HCT116 (cell line): Measurements from ENCODE around the gene WSCD1. TPM values are rescaled to one million over a fixed set of nuclear protein-coding genes. Genes with fewer than 3 reads are reported as not detected.

Source experiments
- ATAC-seq: fragments of 200-7000 bp; cut with Tn5 transposase; 2 replicates; pipeline ENCODE4 v1.9.1; 2020; ENCODE audit warnings: mild to moderate bottlenecking, moderate library complexity
- BruUV-seq: library from RNA; stranded (reverse); fragments of 400-500 nt; replicated peaks from 2 replicates; lab custom pipeline; 2021; lab: Mats Ljungman, UMichigan
- CTCF ChIA-PET: fragments of 300-600 bp; sonication (Branson Sonifier 250); formaldehyde crosslinking; loops from one replicate; lab custom pipeline; 2021; ENCODE audit warnings: antibody characterized with exemption; lab: Charles Lee
- POLR2A ChIA-PET: fragments of 300-600, 350-600 bp; sonication (Branson Sonifier 250); formaldehyde crosslinking; loops from one replicate; lab custom pipeline; 2021; ENCODE audit warnings: antibody characterized with exemption; lab: Charles Lee
- RAD21 ChIA-PET, 2 experiments: fragments of 300-600 bp; sonication (Branson Sonifier 250); formaldehyde crosslinking; loops; one replicate each; lab custom pipeline; 2023; ENCODE audit warnings: low total read pairs in 2 of 2; ENCODE audit not compliant: uncharacterized antibody in 2 of 2, unreplicated experiment in 2 of 2, low non-redundant PET in 1 of 2; lab: Charles Lee
- DNase-seq: peaks from one replicate; pipeline ENCODE4 v3.0.0-alpha.2; 2010; ENCODE audit warnings: low read depth, low spot score
- H2AFZ ChIP-seq: fragments of 200-600 bp; shearing (Covaris generic), sonication (generic); 2 replicates; pipeline ENCODE4 v1.6.1; 2017; ENCODE audit warnings: low read depth, mixed run types, mixed read lengths, antibody characterized with exemption, low read length; ENCODE audit not compliant: poor library complexity, severe bottlenecking
- H3K27ac ChIP-seq: 2 replicates; pipeline ENCODE4 v1.5.1; 2012; ENCODE audit warnings: low read depth, low read length
- H3K27me3 ChIP-seq: fragments of 200-600 bp; sonication (generic); 2 replicates; pipeline ENCODE4 v1.6.1; 2016; ENCODE audit warnings: mixed run types, low read length, mixed read lengths; ENCODE audit not compliant: insufficient read depth
- H3K36me3 ChIP-seq, 2 experiments: fragments of 200-500 bp in 1 of 2; fragments of 200-600 bp in 1 of 2; sonication (Bioruptor generic) in 1 of 2; sonication (generic) in 1 of 2; 2 replicates each; pipeline versions ENCODE4 v1.5.1 to v1.6.1; 2014 to 2016; ENCODE audit warnings: low read length in 2 of 2, inconsistent platforms in 1 of 2, mixed read lengths in 1 of 2, mixed run types in 1 of 2; ENCODE audit not compliant: insufficient read depth in 2 of 2, control insufficient read depth in 1 of 2
- H3K4me1 ChIP-seq, 2 experiments: fragments of 200-600 bp in 1 of 2; sonication (generic) in 1 of 2; 2 replicates each; pipeline versions ENCODE4 v1.5.1 to v1.6.1; 2012 to 2017; ENCODE audit warnings: low read length in 2 of 2, inconsistent platforms in 1 of 2, mild to moderate bottlenecking in 1 of 2, mixed read lengths in 1 of 2, mixed run types in 1 of 2, moderate library complexity in 1 of 2; ENCODE audit not compliant: insufficient read depth in 2 of 2, control insufficient read depth in 1 of 2
- H3K4me2 ChIP-seq: fragments of 200-600 bp; sonication (generic); 2 replicates; pipeline ENCODE4 v1.6.1; 2017; ENCODE audit warnings: mixed run types, low read length, mixed read lengths
- H3K4me3 ChIP-seq, 2 experiments: fragments of 200-600 bp in 1 of 2; sonication (generic) in 1 of 2; replicated peaks in 1 of 2; 2 replicates each; pipeline ENCODE4 v1.5.1; 2011 to 2016; ENCODE audit warnings: low read length in 2 of 2, control low read depth in 1 of 2, low read depth in 1 of 2, mild to moderate bottlenecking in 1 of 2, mixed read lengths in 1 of 2, mixed run types in 1 of 2
- H3K79me2 ChIP-seq: fragments of 200-600 bp; sonication (generic); 2 replicates; pipeline ENCODE4 v1.6.1; 2017; ENCODE audit warnings: mild to moderate bottlenecking, mixed run types, low read length, moderate library complexity, mixed read lengths; ENCODE audit not compliant: insufficient read depth
- H3K9ac ChIP-seq: fragments of 200-600 bp; sonication (generic); 2 replicates; pipeline ENCODE4 v1.6.1; 2016; ENCODE audit warnings: low read length, mixed read lengths
- H3K9me2 ChIP-seq: fragments of 200-600 bp; sonication (generic), shearing (Covaris generic); 2 replicates; pipeline ENCODE4 v1.6.1; 2017; ENCODE audit warnings: mixed run types, mild to moderate bottlenecking, moderate library complexity; ENCODE audit not compliant: insufficient read depth
- H3K9me3 ChIP-seq, 2 experiments: fragments of 200-500 bp in 1 of 2; fragments of 200-600 bp in 1 of 2; sonication (Bioruptor generic) in 1 of 2; sonication (generic) in 1 of 2; 2 replicates each; pipeline ENCODE4 v1.6.1; 2014 to 2017; ENCODE audit warnings: low read length in 2 of 2, mixed read lengths in 2 of 2, inconsistent platforms in 1 of 2, low read depth in 1 of 2, mild to moderate bottlenecking in 1 of 2, mixed run types in 1 of 2, moderate library complexity in 1 of 2; ENCODE audit not compliant: control insufficient read depth in 1 of 2, insufficient read depth in 1 of 2
- H4K20me1 ChIP-seq: fragments of 200-600 bp; sonication (generic), shearing (Covaris generic); 2 replicates; pipeline ENCODE4 v1.6.1; 2017; ENCODE audit warnings: mixed run types, mild to moderate bottlenecking, moderate library complexity; ENCODE audit not compliant: insufficient read depth
- ATF3 ChIP-seq: IDR thresholded peaks from 2 replicates; pipeline ENCODE4 v1.6.1; 2012
- EZH2 ChIP-seq: fragments of 200-600 bp; sonication (generic); IDR thresholded peaks from 2 replicates; pipeline ENCODE4 v1.6.1; 2017; ENCODE audit warnings: antibody characterized with exemption, mixed run types
- FOSL1 ChIP-seq: IDR thresholded peaks from 2 replicates; pipeline ENCODE4 v1.6.1; 2012; ENCODE audit warnings: low read depth
- POLR2AphosphoS5 ChIP-seq: IDR thresholded peaks from 2 replicates; pipeline ENCODE4 v1.6.1; 2011; ENCODE audit warnings: mild to moderate bottlenecking, low read depth, low read length, moderate library complexity
- SRF ChIP-seq: IDR thresholded peaks from 2 replicates; pipeline ENCODE4 v1.6.1; 2012; ENCODE audit warnings: low read depth
- intact Hi-C: fragments of 100-400 bp; cut with micrococcal nuclease; formaldehyde crosslinking; loops from 2 replicates; pipeline ENCODE4 v1.10.0; 2022
- total RNA-seq: library from RNA; stranded (reverse); gene quantifications from one replicate; pipeline ENCODE4 v1.2.1, GENCODE V29; 2021; ENCODE audit not compliant: unreplicated experiment

WSCD1 gene
- total RNA-seq, 1 experiment from 2014 or later: 0.15 TPM

GRCh38 chr17:6168296-6168695, 98.1 kb downstream of the WSCD1 start:
- H2AFZ ChIP-seq: no peak overlapping the region
- H3K9me3 ChIP-seq: no peaks in the 10 kb centered on the region
- TF ChIP-seq FOSL1 (no peak), SRF (no peak)
- TF ChIP-seq, all 23 proteins: peak for 0
- DNase-seq (no peak), ATAC-seq (no peak)
- no peak overlapping the region for H3K9ac ChIP-seq
- no peak overlapping the region for H3K4me2 ChIP-seq
- peaks cover 50% of the 10 kb centered on the region for H3K27me3 ChIP-seq
- ChIA-PET POLR2A (no interaction called here), CTCF (no interaction called here), RAD21 (no interaction called here)
- H3K27ac ChIP-seq: no peak overlapping the region
- BruUV-seq: no TSS peak
- no peaks in the 10 kb centered on the region for H3K9me2 ChIP-seq
- H4K20me1 ChIP-seq: no peaks in the 10 kb centered on the region
- intact Hi-C loops: no loop called here
- no peaks in the 10 kb centered on the region for H3K36me3 ChIP-seq
- no peaks in the 10 kb centered on the region for H3K79me2 ChIP-seq
- H3K4me3 ChIP-seq: no peak overlapping the region
- no peaks in the 10 kb centered on the region for H3K4me1 ChIP-seq

GRCh38 chr17:6170349-6170748, 100.2 kb downstream of the WSCD1 start:
- BruUV-seq: no TSS peak
- H3K27me3 ChIP-seq: peaks cover 52% of the 10 kb centered on the region
- RAD21 ChIA-PET: no interaction called here
- CTCF ChIA-PET: no interaction called here
- TF ChIP-seq POLR2AphosphoS5: no peak
- TF ChIP-seq ATF3: no peak
- no peak for TF ChIP-seq EZH2
- DNase-seq (no peak), ATAC-seq (no peak)
- H3K9me2 ChIP-seq: no peaks in the 10 kb centered on the region
- no peaks in the 10 kb centered on the region for H3K4me1 ChIP-seq
- H3K9ac ChIP-seq: no peak overlapping the region
- no peak overlapping the region for H3K4me3 ChIP-seq
- intact Hi-C loops: no loop called here
- no peak overlapping the region for H3K4me2 ChIP-seq
- no peak overlapping the region for H2AFZ ChIP-seq
- H3K9me3 ChIP-seq: no peaks in the 10 kb centered on the region
- POLR2A ChIA-PET: no interaction called here
- H3K36me3 ChIP-seq: no peaks in the 10 kb centered on the region
- H3K27ac ChIP-seq: no peak overlapping the region
- H4K20me1 ChIP-seq: no peaks in the 10 kb centered on the region
- H3K79me2 ChIP-seq: no peaks in the 10 kb centered on the region
